Measurements from ENCODE around the gene EXO5. TPM values are rescaled to one million over a fixed set of nuclear protein-coding genes. Genes with fewer than 3 reads are reported as not detected.

The EXO5 gene
- total and polyA plus RNA-seq, 2 donors (not counting 1 experiment from before 2014, with no cell fraction given): 9.0 to 11.1 TPM

DNA sequence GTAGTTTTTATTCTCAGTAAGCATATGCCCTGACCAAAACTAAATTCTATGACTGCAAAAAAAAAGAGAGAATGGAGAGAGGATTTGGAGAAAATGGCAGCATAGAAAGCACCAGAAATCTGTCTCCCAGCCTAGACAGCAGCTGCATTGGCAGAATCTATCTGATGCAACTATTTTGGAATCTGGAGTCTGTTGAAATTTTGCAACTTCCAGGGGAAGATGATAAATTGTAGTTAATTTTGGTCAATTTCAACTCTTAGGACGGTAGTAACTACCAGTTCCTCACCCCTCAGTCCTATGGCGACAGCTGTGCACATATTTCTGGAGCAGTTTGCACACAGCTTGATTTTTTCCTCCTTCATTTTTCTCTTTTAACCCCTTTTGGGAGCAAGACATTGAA, 10.9 kb downstream of the EXO5 start:
- no peak overlapping the region for H2AFZ ChIP-seq (ENCODE audit: low read length)
- no peak for DNase-seq (ENCODE audit: low read depth in 2 of 2)
- TF ChIP-seq, protein P1, sequence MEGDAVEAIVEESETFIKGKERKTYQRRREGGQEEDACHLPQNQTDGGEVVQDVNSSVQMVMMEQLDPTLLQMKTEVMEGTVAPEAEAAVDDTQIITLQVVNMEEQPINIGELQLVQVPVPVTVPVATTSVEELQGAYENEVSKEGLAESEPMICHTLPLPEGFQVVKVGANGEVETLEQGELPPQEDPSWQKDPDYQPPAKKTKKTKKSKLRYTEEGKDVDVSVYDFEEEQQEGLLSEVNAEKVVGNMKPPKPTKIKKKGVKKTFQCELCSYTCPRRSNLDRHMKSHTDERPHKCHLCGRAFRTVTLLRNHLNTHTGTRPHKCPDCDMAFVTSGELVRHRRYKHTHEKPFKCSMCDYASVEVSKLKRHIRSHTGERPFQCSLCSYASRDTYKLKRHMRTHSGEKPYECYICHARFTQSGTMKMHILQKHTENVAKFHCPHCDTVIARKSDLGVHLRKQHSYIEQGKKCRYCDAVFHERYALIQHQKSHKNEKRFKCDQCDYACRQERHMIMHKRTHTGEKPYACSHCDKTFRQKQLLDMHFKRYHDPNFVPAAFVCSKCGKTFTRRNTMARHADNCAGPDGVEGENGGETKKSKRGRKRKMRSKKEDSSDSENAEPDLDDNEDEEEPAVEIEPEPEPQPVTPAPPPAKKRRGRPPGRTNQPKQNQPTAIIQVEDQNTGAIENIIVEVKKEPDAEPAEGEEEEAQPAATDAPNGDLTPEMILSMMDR (conservative IDR thresholded peaks at IDR 0.05 in 1 of 2, IDR thresholded peaks at IDR 0.05 in 1 of 2; ENCODE audit: low read depth in 1 of 2, low read length in 2 of 2): no peak
- no peak for TF ChIP-seq EZH2 (IDR thresholded peaks at IDR 0.05; ENCODE audit: low read length, missing control alignments)
- H3K4me3 ChIP-seq (replicated peaks in 1 of 4; ENCODE audit: control extremely low read depth in 1 of 4, insufficient read depth in 1 of 4, low read depth in 3 of 4, low read length in 4 of 4): no peak overlapping the region
- no peak overlapping the region for H3K4me2 ChIP-seq (ENCODE audit: extremely low read depth, insufficient read depth, low read length)
- H3K36me3 ChIP-seq (ENCODE audit: control insufficient read depth, insufficient read depth, low read length): no peaks in the 10 kb centered on the region
- H3K9ac ChIP-seq (ENCODE audit: insufficient read depth, low read length): no peak overlapping the region
- no peaks in the 10 kb centered on the region for H4K20me1 ChIP-seq (ENCODE audit: control insufficient read depth, extremely low read depth, insufficient read depth, low read length)
- no peak overlapping the region for H3K27ac ChIP-seq (ENCODE audit: insufficient read depth, low read length)
- H3K27me3 ChIP-seq (ENCODE audit: control insufficient read depth, insufficient read depth, low read length): no peaks in the 10 kb centered on the region
- H3K79me2 ChIP-seq (ENCODE audit: control insufficient read depth, insufficient read depth, low read length): no peaks in the 10 kb centered on the region
- H3K4me1 ChIP-seq (ENCODE audit: control insufficient read depth, extremely low read depth, insufficient read depth, low read length): no peaks in the 10 kb centered on the region
- no peaks in the 10 kb centered on the region for H3K9me3 ChIP-seq (ENCODE audit: control insufficient read depth, insufficient read depth, low read depth, low read length)

DNA sequence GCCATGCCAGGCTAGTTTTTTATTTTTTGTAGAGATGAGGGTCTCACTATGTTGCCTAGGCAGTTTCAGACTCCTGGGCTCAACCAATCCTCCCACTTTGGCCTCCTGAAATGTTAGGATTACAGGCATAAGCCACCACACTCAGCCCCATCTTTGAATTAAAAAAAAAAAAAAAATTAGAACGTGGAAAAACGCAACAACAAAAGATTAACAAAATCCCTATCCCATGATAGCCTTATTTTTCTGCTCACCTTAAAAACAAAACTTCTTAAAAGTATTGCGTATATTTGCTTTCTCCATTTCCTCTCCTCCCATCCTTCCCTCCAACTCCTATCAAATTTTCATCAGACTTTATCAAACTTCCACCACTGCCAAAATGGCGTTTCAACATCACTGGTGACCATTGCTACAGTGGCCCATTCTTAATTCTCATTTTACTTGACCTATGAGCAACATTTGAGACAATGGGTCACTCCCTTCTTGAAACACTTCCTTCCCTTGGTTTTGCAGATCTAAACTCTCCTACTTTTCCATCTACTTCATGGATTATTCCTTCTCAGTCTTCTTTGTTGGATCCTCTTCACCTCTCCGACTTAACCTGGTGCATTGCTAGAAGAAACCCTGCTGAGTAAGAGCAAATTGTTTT, 22.3 kb downstream of the EXO5 start:
- no peaks in the 10 kb centered on the region for H3K4me1 ChIP-seq (ENCODE audit: control insufficient read depth, extremely low read depth, insufficient read depth, low read length)
- peak overlapping the region; percentile 54 for H3K9ac ChIP-seq (ENCODE audit: insufficient read depth, low read length)
- peak overlapping the region; percentile 98 for H2AFZ ChIP-seq (ENCODE audit: low read length)
- no peaks in the 10 kb centered on the region for H4K20me1 ChIP-seq (ENCODE audit: control insufficient read depth, extremely low read depth, insufficient read depth, low read length)
- no peaks in the 10 kb centered on the region for H3K9me3 ChIP-seq (ENCODE audit: control insufficient read depth, insufficient read depth, low read depth, low read length)
- no peaks in the 10 kb centered on the region for H3K79me2 ChIP-seq (ENCODE audit: control insufficient read depth, insufficient read depth, low read length)
- H3K4me2 ChIP-seq (ENCODE audit: extremely low read depth, insufficient read depth, low read length): peak overlapping the region; percentile 96
- peak overlapping the region; percentile 70 to 90 (median 80) for H3K4me3 ChIP-seq (replicated peaks in 1 of 4; ENCODE audit: control extremely low read depth in 1 of 4, insufficient read depth in 1 of 4, low read depth in 3 of 4, low read length in 4 of 4)
- peak overlapping the region; percentile 77 for H3K27ac ChIP-seq (ENCODE audit: insufficient read depth, low read length)
- no peaks in the 10 kb centered on the region for H3K36me3 ChIP-seq (ENCODE audit: control insufficient read depth, insufficient read depth, low read length)
- DNase-seq (ENCODE audit: low read depth in 2 of 2): peak in 1 of 2 donors; percentile 27
- TF ChIP-seq, protein P1 (conservative IDR thresholded peaks at IDR 0.05 in 1 of 2, IDR thresholded peaks at IDR 0.05 in 1 of 2; ENCODE audit: low read depth in 1 of 2, low read length in 2 of 2): no peak
- no peak for TF ChIP-seq EZH2 (IDR thresholded peaks at IDR 0.05; ENCODE audit: low read length, missing control alignments)
- H3K27me3 ChIP-seq (ENCODE audit: control insufficient read depth, insufficient read depth, low read length): no peaks in the 10 kb centered on the region

DNA sequence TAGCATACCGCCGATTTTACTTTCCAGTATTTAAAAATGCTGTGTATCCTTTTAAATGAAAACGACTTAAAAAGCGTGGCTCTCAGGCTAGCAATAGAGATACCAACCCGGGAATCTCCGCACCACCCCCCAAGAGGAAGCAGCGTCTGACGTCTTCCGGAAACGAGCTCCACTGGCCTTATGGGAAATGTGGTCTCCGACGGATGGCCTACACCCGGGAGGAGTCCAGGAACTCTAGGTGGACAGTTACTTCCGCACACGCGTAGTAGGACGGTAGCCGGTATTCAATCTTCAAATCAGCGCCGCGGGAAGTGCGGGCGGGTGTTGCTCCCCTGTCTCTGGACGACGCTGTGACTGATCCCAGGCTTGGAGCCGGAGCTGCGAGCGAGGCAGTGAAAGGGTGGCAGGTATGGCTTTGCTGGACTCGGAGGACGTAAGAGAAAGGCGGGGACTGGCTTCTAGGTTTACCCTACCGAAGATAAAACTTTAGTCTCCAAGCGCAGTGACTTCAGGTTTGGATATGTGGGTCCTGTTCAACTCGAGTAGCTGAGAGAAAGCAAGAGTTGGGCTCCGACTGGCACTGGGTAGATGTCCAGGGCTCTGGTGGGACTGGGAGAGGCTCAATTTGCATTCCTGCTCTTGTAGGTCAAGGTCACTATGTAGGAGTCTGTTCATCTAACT, 23.0 kb downstream of the EXO5 start, which contains the start of gene ZNF684:
Gene ZNF684 (plus strand): TSS at position 257 of the 681 bp plus-strand sequence. CDS start 1,530 bp downstream, outside the sequence.
- DNase-seq (ENCODE audit: low read depth in 2 of 2): peak; percentile 92 to 97
- TF ChIP-seq, protein P1 (conservative IDR thresholded peaks at IDR 0.05 in 1 of 2, IDR thresholded peaks at IDR 0.05 in 1 of 2; ENCODE audit: low read depth in 1 of 2, low read length in 2 of 2): no peak
- TF ChIP-seq EZH2 (IDR thresholded peaks at IDR 0.05; ENCODE audit: low read length, missing control alignments): no peak
- H2AFZ ChIP-seq (ENCODE audit: low read length): peak within 1 kb of the TSS; percentile 98

More for the DNA sequence above, 23.0 kb downstream of the EXO5 start, which contains the start of gene ZNF684:
- H3K27me3 ChIP-seq (ENCODE audit: control insufficient read depth, insufficient read depth, low read length): no peaks in the 10 kb centered on the region
- H3K36me3 ChIP-seq (ENCODE audit: control insufficient read depth, insufficient read depth, low read length): no peaks in the 10 kb centered on the region
- H3K9me3 ChIP-seq (ENCODE audit: control insufficient read depth, insufficient read depth, low read depth, low read length): no peaks in the 10 kb centered on the region
- no peaks in the 10 kb centered on the region for H4K20me1 ChIP-seq (ENCODE audit: control insufficient read depth, extremely low read depth, insufficient read depth, low read length)
- H3K4me1 ChIP-seq (ENCODE audit: control insufficient read depth, extremely low read depth, insufficient read depth, low read length): no peaks in the 10 kb centered on the region
- H3K27ac ChIP-seq (ENCODE audit: insufficient read depth, low read length): peak within 1 kb of the TSS; percentile 77
- peak within 1 kb of the TSS; percentile 70 to 90 (median 80) for H3K4me3 ChIP-seq (replicated peaks in 1 of 4; ENCODE audit: control extremely low read depth in 1 of 4, insufficient read depth in 1 of 4, low read depth in 3 of 4, low read length in 4 of 4)
- peak within 1 kb of the TSS; percentile 54 for H3K9ac ChIP-seq (ENCODE audit: insufficient read depth, low read length)
- peak within 1 kb of the TSS; percentile 96 for H3K4me2 ChIP-seq (ENCODE audit: extremely low read depth, insufficient read depth, low read length)
- no peaks in the 10 kb centered on the region for H3K79me2 ChIP-seq (ENCODE audit: control insufficient read depth, insufficient read depth, low read length)
